ENCODE results near the gene ARID1B.
A peak's percentile ranks its signal among the peaks of the same experiment; 100 is the strongest.

Gene ARID1B

GRCh38 chr6:157201083-157201482 is 423.9 kb downstream of the ARID1B start:
- no peak for DNase-seq

GRCh38 chr6:157203312-157203744 is 426.1 kb downstream of the ARID1B start:
- DNase-seq = no peak

GRCh38 chr6:157203764-157204163 is 426.6 kb downstream of the ARID1B start:
- no peak for DNase-seq

- no peak for DNase-seq
Observed at GRCh38 chr6:157205473-157206358, 428.5 kb downstream of the ARID1B start.

GRCh38 chr6:157206359-157206815 is 429.2 kb downstream of the ARID1B start:
- DNase-seq = no peak

- no peak for DNase-seq
Observed at GRCh38 chr6:157207521-157208076, 430.4 kb downstream of the ARID1B start.

GRCh38 chr6:157209865-157210530 is 432.8 kb downstream of the ARID1B start:
- no peak for DNase-seq

GRCh38 chr6:157210954-157211353 is 433.8 kb downstream of the ARID1B start:
- no peak for DNase-seq

GRCh38 chr6:157211603-157212455 is 434.7 kb downstream of the ARID1B start:
- no peak for DNase-seq

- no peak for DNase-seq
Observed at GRCh38 chr6:157213426-157213825, 436.2 kb downstream of the ARID1B start.

- no peak for DNase-seq
Observed at GRCh38 chr6:157213907-157214565, 436.9 kb downstream of the ARID1B start.

- peak; percentile 88 for DNase-seq
Observed at GRCh38 chr6:157215717-157216116, 438.5 kb downstream of the ARID1B start.

- DNase-seq = no peak
Observed at GRCh38 chr6:157216570-157216969, 439.4 kb downstream of the ARID1B start.

- no peak for DNase-seq
Observed at GRCh38 chr6:157217198-157217893, 440.2 kb downstream of the ARID1B start.

GRCh38 chr6:157217894-157218370 is 440.8 kb downstream of the ARID1B start:
- no peak for DNase-seq

GRCh38 chr6:157218371-157219198 is 441.4 kb downstream of the ARID1B start:
- DNase-seq = no peak

GRCh38 chr6:157219201-157220200 is 442.3 kb downstream of the ARID1B start:
- no peak for DNase-seq

GRCh38 chr6:157220485-157220884 is 443.3 kb downstream of the ARID1B start:
- no peak for DNase-seq

All from NCI-H1694 (cell line).